ENCODE results near the gene XXYLT1.

Gene XXYLT1

GRCh38 chr3:195036574-195036973 lies 234.4 kb downstream of the XXYLT1 start:
- no peak for DNase-seq

- DNase-seq, result no peak
Observed at GRCh38 chr3:195036203-195036505, 234.8 kb downstream of the XXYLT1 start.

DNA sequence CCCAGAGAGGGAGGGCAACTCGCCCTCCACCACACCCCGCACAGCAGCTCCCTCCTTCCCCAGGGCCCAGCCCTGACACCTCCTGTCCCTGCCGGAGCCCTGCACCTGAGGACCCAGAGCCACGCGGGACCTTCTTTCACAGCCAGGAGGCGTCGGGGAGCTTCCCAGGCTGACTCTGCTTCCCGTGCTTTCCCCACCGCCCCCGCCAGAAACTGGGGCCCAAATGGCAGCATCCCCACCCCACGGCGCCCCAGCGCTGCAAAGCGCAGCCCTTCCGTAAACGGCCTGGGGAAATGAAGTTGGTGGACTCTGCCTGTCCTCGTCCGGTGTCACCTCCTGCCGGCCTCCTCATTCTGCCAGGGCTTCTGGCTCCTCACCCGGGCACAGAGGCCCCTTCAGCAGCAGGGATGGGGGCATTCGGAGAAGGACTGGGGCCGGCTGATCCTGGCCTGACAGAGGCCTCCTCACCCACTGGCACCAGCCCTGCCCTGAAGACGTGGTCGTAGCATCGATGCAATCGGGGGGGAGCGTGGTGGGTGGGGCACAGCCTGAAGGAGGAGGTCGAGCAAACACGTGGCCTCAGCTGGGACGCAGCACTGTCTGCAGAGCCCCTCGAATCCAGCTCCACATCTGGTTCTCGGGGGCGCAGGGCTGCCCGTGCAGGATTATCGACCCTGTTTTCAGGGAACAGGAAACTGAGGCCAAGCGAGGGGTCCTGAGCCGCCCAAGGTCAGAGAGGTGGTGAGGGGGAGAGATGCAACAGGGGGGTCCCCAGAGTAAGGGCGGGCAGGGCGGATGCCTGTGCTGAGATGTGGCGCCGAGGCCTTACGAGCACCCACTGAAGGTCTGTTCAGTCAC lies 235.4 kb downstream of the XXYLT1 start:
- no peak for DNase-seq

- no peak for DNase-seq
Observed at GRCh38 chr3:195034541-195034940, 236.4 kb downstream of the XXYLT1 start.

DNA sequence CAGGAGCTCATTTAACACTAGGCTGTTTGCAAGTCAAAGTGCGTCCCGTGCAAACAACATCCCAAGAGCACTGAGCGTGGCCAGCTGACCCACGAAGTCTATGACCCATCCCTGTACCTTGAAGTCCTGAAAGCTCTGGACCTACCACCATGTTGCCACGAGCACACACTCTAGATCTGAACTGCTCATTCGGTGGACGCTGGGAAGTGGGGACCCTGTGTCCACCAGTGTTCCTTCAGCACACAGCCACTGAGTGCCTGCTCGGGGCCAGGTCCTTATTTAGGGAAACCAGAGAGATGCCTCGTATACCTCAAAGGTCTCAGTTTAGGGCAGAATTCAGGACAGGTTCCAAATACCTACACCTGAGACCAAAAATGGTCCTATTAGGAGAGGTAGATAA lies 236.9 kb downstream of the XXYLT1 start:
- DNase-seq, result no peak

GRCh38 chr3:195033531-195034091 lies 237.3 kb downstream of the XXYLT1 start:
- DNase-seq, result no peak

DNA sequence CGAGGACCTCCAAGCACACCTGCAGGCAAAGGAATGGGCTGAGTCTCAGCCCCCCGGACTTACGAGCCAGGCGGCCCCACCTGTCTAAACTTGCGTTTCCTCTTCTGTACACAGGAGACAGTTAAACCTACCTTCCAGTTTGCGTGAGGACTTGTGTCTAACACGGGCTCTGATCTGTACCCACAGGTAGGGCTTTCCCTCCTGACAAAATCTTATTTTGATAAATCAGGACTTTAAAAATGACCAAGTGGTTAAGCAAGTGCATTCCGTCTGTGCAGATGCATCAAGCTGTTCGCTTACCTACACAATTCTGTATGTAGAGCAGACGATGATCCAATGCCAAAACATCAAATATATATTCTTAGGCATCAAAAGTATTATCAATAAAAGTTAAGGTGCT lies 238.0 kb downstream of the XXYLT1 start:
- no peak for DNase-seq

DNA sequence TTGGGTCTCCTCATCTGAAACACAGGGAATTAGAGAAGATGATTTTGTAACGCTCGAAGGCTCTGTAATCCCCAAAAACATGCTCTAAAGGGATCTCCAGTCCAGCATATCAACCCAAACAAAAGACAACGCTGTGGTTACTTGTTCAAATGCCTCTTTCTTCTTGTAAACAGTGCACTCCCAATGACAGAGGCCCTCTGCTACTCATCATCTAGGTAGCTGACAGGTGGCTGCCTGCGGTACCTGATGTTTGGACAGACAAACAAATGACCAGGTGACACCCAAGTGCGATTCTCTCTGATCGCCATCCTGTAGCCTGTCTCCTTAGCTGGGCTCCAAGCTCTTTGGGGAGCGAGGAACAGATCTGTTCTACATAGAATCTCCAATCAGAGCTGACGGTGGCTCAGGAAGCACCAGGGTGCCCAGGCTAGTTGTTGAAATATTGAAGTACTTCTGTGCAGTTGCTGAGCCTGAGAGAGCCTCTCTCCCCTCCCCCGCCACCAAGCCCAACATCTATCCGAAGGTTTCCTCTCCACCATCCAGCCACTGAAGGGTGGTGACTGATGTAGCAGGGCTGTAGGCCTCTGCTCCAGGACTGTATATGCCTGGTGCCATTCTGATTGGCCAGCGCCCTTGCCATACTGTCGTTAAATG lies 238.7 kb downstream of the XXYLT1 start:
- no peak for DNase-seq

DNA sequence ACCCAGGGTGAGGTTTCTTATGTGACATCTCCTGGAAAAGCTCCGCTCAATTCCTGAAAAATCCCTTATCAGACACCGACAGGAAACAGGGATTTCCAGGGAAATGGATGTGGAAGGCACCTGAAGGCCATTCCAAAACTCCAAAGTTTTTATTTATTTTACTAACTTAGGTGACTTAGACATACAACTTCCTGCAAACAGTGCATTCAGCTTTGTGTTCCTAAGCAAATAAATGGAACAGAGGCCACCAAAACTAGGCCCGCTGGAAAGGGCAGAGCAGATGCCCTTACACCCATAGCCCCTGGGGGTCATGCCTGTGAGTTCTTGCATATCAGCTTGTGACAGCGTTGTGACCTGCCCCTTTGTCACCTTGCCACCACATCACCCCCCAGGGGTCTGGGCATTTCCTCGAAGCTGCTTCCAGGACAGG lies 239.4 kb downstream of the XXYLT1 start:
- no peak for DNase-seq

- DNase-seq, result peak; percentile 88
Observed at GRCh38 chr3:195030791-195031321, 240.1 kb downstream of the XXYLT1 start.

DNA sequence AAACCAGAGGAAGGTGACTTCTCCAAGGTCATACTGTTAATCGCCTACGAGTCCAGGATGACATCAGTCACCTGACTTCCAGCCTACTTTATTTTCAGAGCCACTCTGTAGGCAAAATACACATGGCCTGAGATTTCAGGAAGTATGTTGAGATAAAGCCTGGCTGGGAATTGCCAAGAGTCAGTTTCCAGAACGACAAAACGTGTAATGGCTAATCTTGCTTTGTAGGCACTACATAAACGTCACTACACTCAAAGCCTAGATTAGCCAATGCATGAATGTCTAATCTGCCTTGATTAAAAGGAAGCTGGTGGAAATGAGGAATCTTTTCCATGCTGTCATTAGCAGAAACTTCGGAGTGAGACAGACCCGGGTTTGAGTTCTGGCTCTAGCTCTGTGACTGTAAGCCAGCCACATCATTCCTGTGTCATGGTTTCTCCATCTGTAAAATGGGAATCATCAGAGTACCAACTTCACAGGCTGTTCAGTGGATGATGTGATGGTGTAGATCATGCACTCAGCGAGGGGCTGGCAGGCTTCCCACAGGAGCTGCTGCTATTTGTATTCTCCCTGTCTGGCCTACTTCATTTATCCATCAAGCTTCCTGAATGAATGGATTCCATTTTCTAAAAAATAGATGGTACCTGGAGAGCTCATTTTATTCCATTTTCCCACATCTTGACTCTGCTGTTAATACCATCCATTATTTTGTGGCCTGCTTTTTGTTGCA lies 241.9 kb downstream of the XXYLT1 start:
- DNase-seq, result no peak

DNA sequence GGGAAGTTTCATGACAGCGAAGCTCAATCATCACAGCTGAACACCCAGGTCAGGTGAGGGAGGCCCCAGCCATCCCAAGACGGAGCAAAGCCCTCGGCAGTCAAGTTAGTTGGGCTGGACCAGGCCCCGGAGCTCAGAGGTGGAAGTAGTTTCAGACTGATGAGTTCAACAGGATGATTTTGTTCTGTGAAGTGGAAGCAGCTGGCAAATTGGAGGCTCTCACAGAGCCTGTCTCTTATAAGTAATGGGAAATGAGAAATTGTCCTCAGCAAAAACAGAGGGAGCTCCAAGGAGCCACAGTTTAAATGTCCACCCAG lies 245.1 kb downstream of the XXYLT1 start:
- DNase-seq, result no peak

GRCh38 chr3:195025056-195025883 lies 245.7 kb downstream of the XXYLT1 start:
- no peak for DNase-seq

DNA sequence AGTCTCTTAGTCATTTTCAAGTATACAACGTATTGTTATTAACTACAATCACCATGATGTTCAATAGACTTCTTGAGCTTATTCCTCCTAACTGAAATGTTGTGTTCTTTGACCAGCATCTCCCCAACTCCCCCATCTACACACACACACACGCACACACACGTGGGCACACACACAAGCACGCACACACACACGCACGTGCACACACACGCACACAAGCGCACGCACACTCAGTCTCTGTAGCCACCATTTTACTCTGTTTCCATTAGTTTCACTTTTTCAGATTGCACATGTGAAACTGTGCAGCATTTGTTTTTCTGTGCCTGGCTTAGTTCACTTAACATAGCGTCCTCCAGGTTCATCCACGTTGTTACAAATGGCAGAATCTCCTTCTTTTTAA lies 247.0 kb downstream of the XXYLT1 start:
- DNase-seq, result no peak

DNA sequence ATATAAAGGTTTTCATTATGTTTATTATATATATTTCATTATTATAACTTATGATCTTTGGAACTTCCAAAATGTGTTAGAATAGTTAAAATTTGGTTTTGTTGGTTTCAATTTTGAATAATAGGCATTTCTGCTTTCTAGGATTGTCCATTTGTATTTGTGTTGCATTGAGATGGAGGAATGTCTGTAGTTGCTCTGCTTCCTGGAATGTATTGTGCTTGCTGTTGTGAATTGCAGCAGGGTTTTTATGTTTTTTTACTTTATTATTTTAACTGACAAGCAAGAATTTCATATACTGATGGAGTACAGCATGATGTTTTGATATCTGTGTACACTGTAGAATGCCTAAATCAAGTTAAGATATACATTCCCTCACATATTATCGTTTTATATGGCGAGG lies 247.4 kb downstream of the XXYLT1 start:
- no peak for DNase-seq

DNA sequence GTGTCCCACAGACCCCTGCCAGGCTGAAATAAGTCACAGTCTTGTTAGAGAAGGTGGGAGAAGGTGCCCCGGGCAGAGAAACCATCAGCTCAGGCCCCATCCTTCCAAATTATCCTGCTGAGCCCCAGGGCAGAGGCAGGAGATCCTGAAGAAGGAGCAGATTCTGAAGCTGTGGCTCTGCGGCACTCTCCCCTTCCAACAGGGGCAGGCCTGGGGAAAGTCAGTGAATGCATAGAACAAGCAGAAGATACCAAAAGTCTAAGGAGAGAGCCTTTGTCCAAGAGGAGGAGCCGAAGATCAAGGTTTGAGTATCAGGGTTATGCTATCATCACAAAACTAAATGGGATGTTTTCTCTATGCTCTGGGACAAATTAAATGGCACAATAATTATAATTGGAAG lies 249.3 kb downstream of the XXYLT1 start:
- no peak for DNase-seq

DNA sequence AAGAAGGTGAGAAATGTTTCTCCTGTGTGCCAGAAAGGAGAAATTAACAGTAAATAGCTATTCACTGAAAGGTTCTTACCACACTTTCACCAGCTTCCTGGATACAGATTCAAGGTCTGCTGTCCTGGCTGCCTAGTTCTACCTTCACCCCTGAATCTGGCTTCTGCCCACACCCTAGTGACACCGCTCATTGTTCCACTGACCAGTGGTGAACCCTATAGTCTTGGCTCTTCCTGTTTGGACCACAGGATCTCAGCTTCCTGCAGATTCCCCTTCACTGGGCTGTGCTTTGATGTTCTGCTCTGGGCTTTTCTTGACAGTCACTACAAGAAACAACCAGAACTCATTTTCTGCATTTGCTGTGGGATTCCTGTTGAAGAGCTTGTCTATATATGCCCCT lies 250.0 kb downstream of the XXYLT1 start:
- DNase-seq, result no peak

DNA sequence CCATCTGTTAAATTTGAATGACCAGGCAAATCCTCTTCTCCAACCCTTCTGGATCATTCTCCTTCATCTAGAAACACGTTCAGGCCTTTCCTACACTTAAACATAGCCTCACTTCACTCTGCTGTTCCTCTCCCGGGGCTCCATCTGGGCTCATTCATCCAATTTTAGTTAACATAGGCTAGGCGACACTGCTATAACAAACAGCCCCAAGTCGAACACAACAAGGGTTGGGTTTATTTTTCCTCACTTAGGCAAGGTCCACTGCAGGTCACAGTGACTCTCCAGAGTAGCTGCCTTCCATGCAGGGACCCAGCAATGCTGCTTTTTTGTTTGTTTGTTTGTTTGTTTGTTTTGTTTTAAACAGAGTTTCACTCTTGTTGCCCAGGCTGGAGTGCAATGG lies 250.8 kb downstream of the XXYLT1 start:
- no peak for DNase-seq

- no peak for DNase-seq
Observed at GRCh38 chr3:195019335-195019734, 251.6 kb downstream of the XXYLT1 start.

Data from EL (cell line).